Stimulated activated CD4-positive, alpha-beta T cell treated with anti-CD3 and anti-CD28 coated beads, TNF-alpha, amount 100 ng/mL, for 4 hours (primary cell): ENCODE data around the gene VWA2.
"Not testable (repeated sequence)": the region's sequence is repeated elsewhere in the genome, so short reads cannot be mapped to it uniquely, and the experiment has no call there.

ENCODE experiments used
- DNase-seq, 3 experiments: peaks; one replicate each; pipeline ENCODE4 v3.0.0-alpha.2; 2020; ENCODE audit warnings: low read depth in 3 of 3

The VWA2 gene

GRCh38 chr10:114319406-114320248 lies 80.6 kb downstream of the VWA2 start:
- no peak for DNase-seq

- no peak for DNase-seq
These were observed 81.4 kb downstream of the VWA2 start for GRCh38 chr10:114320249-114321116.

- no peak for DNase-seq
These were observed 83.3 kb downstream of the VWA2 start for GRCh38 chr10:114322344-114322743.

- DNase-seq: no peak
These were observed 84.0 kb downstream of the VWA2 start for GRCh38 chr10:114323023-114323422.

- no peak for DNase-seq
These were observed 87.7 kb downstream of the VWA2 start for GRCh38 chr10:114326795-114327194.

- DNase-seq: no peak
These were observed 88.7 kb downstream of the VWA2 start for GRCh38 chr10:114327537-114328440.

- no peak for DNase-seq
These were observed 89.4 kb downstream of the VWA2 start for GRCh38 chr10:114328441-114328812.

- DNase-seq: no peak
These were observed 89.8 kb downstream of the VWA2 start for GRCh38 chr10:114328874-114329273.

- DNase-seq: no peak
These were observed 90.7 kb downstream of the VWA2 start for GRCh38 chr10:114329634-114330365.

- no peak for DNase-seq
These were observed 93.5 kb downstream of the VWA2 start for GRCh38 chr10:114332301-114333192.

- not testable (repeated sequence) for DNase-seq
These were observed 94.4 kb downstream of the VWA2 start for GRCh38 chr10:114333441-114333840.

GRCh38 chr10:114334301-114334700 lies 95.2 kb downstream of the VWA2 start:
- DNase-seq: no peak

GRCh38 chr10:114335614-114336013 lies 96.6 kb downstream of the VWA2 start:
- no peak for DNase-seq

GRCh38 chr10:114336823-114337509 lies 97.9 kb downstream of the VWA2 start:
- no peak for DNase-seq

GRCh38 chr10:114337510-114338462 lies 98.7 kb downstream of the VWA2 start:
- DNase-seq: no peak

- no peak for DNase-seq
These were observed 101.8 kb downstream of the VWA2 start for GRCh38 chr10:114340816-114341215.
